ENCODE data around the gene CHST3. TPM values are rescaled to one million over a fixed set of nuclear protein-coding genes. Genes with fewer than 3 reads are reported as not detected.

CHST3 gene
- total RNA-seq, 1 experiment from 2014 or later, result 6.1 TPM

GRCh38 chr10:72061491-72061890 is 97.3 kb downstream of the CHST3 start:
- H3K79me1 ChIP-seq (ENCODE audit: insufficient read depth, low read depth, low read length, poor library complexity, severe bottlenecking), result no peaks in the 10 kb centered on the region
- H3K4me1 Mint-ChIP-seq, result peaks cover 19 to 31% of the 10 kb centered on the region in 2 experiments
- H3K56ac ChIP-seq (ENCODE audit: insufficient read length, low read depth, low read length), result no peak overlapping the region
- H3K27me3 ChIP-seq (ENCODE audit: insufficient read depth, low read length), result no peaks in the 10 kb centered on the region
- H3K18ac ChIP-seq (ENCODE audit: insufficient read length, low read depth, low read length), result no peak overlapping the region
- H3K27ac ChIP-seq (ENCODE audit: insufficient read length, low read depth, low read length), result no peak overlapping the region
- no peak overlapping the region for H3K9ac ChIP-seq (ENCODE audit: extremely low read depth, insufficient read length, low read length)
- no peaks in the 10 kb centered on the region for H3K23me2 ChIP-seq (ENCODE audit: insufficient read length, low read depth, low read length, poor library complexity, severe bottlenecking)
- no peak overlapping the region for H2BK5ac ChIP-seq (ENCODE audit: insufficient read length, low read length)
- H2BK20ac ChIP-seq (ENCODE audit: low read depth, low read length, poor library complexity, severe bottlenecking), result no peak overlapping the region
- no peak overlapping the region; the same call in 1 of the 2 replicates for H3K14ac ChIP-seq (ENCODE audit: insufficient read depth, low read length)
- H2AK5ac ChIP-seq (ENCODE audit: insufficient read length, low read length), result no peak overlapping the region
- H3K36me3 Mint-ChIP-seq (ENCODE audit: insufficient read depth in 1 of 3, low read depth in 3 of 3), result no peaks in the 10 kb centered on the region
- no peak overlapping the region for H3T11ph ChIP-seq (ENCODE audit: low read length)
- H2BK120ac ChIP-seq (ENCODE audit: low read depth, low read length, poor library complexity, severe bottlenecking), result no peak overlapping the region
- no peak overlapping the region for H4K5ac ChIP-seq (ENCODE audit: insufficient read length, low read depth, low read length)
- no CpG with 5 or more reads among the region's 5 CpGs for WGBS (ENCODE audit: extremely low coverage, insufficient read length, low lambda C conversion rate)
- no peak overlapping the region for H2BK12ac ChIP-seq (ENCODE audit: insufficient read length, low read depth, low read length)
- H3K79me2 ChIP-seq (ENCODE audit: insufficient read depth, low read length), result no peaks in the 10 kb centered on the region
- peak; percentile 66 for DNase-seq
- H3K27me3 Mint-ChIP-seq (ENCODE audit: low read depth), result peaks cover 5% of the 10 kb centered on the region
- no peak overlapping the region for H4K8ac ChIP-seq (replicated peaks; ENCODE audit: insufficient read length, low read depth, low read length)
- no peaks in the 10 kb centered on the region for H4K20me1 ChIP-seq (ENCODE audit: control insufficient read depth, insufficient read depth, insufficient read length)
- no peaks in the 10 kb centered on the region for H3K4me1 ChIP-seq (ENCODE audit: insufficient read depth, low read length)
- TF ChIP-seq CTCF (conservative IDR thresholded peaks at IDR 0.05), result peak; percentile 65
- no peak overlapping the region for H3K4me2 ChIP-seq (ENCODE audit: insufficient read depth, insufficient read length, low read length)
- no peaks in the 10 kb centered on the region for H3K9me3 Mint-ChIP-seq
- no peak overlapping the region for H2AFZ ChIP-seq (ENCODE audit: low read length)
- no peak overlapping the region for H3K27ac Mint-ChIP-seq
- no peaks in the 10 kb centered on the region for H3K9me3 ChIP-seq (ENCODE audit: control insufficient read depth, low read depth, low read length)
- H3K4me3 Mint-ChIP-seq, result no peak overlapping the region
- H2BK15ac ChIP-seq (ENCODE audit: low read depth, low read length), result no peak overlapping the region
- H3K23ac ChIP-seq (ENCODE audit: insufficient read length, low read depth, low read length), result no peak overlapping the region
- no peak overlapping the region for H3K4ac ChIP-seq (ENCODE audit: low read depth, low read length)
- no peak overlapping the region for H4K91ac ChIP-seq (ENCODE audit: insufficient read length, low read depth, low read length)

All from H9 (cell line).